ENCODE data around the gene KLF9.

- TF ChIP-seq CTCF (IDR thresholded peaks at IDR 0.05; ENCODE audit: extremely low read depth in 1 of 2, insufficient read depth in 1 of 2, low read depth in 1 of 2, low read length in 2 of 2) (no peak), EZH2 (IDR thresholded peaks at IDR 0.05; ENCODE audit: borderline replicate concordance, low read depth, low read length, severe bottlenecking) (no peak), POLR2A (IDR thresholded peaks at IDR 0.05; ENCODE audit: low read depth, low read length) (no peak), POLR2AphosphoS5 (IDR thresholded peaks at IDR 0.05; ENCODE audit: insufficient read depth, low read depth, low read length) (no peak), MAX (IDR thresholded peaks at IDR 0.05; ENCODE audit: insufficient read depth, insufficient read length) (no peak), JUN (IDR thresholded peaks at IDR 0.05; ENCODE audit: borderline replicate concordance, insufficient read depth, insufficient read length, low read depth) (no peak)
Measured at GRCh38 chr9:70439991-70440706, 25.7 kb upstream of the KLF9 start.
